Loucy (cell line): ENCODE data around the gene DNAH9.

ENCODE experiments used
- CTCF ChIP-seq: fragments of 200-600 bp; sonication (generic); conservative IDR thresholded peaks from 2 replicates; pipeline ENCODE4 v1.5.1; 2014; ENCODE audit warnings: mild to moderate bottlenecking, antibody characterized with exemption, low read length
- EZH2phosphoT487 ChIP-seq: fragments of 200-600 bp; IDR thresholded peaks from 2 replicates; pipeline ENCODE4 v1.6.1; 2018; ENCODE audit warnings: antibody characterized with exemption, mild to moderate bottlenecking, moderate library complexity, borderline replicate concordance

- TF ChIP-seq CTCF (no peak), EZH2phosphoT487 (no peak)
Observed at GRCh38 chr17:11900041-11900476, 301.8 kb downstream of the DNAH9 start.
